Heart left ventricle (tissue), 16 donors: ENCODE results near the gene SPEF2. TPM values are rescaled to one million over a fixed set of nuclear protein-coding genes. Genes with fewer than 3 reads are reported as not detected.

Source experiments
- ATAC-seq, 4 donors: fragments of 200-7000 bp; cut with Tn5 transposase; one replicate each; pipeline ENCODE4 v1.9.1; 2020 to 2022; ENCODE audit warnings: moderate library complexity in 4 of 4, mild to moderate bottlenecking in 3 of 4, moderate number of reproducible peaks in 1 of 4
- DNase-seq, 5 donors: peaks; one replicate each; pipeline ENCODE4 v3.0.0-alpha.2; 2020
- H3K27ac ChIP-seq, 12 donors: fragments of 200-600 bp; sonication (generic) in 4 of 12; one replicate each; pipeline versions ENCODE4 v1.5.0 to v1.8.0; 2016 to 2022; ENCODE audit warnings: mild to moderate bottlenecking in 2 of 12
- H3K27me3 ChIP-seq, 9 donors: fragments of 200-600 bp; sonication (generic) in 2 of 9; one replicate each; pipeline versions ENCODE4 v1.5.1 to v1.8.0; 2016 to 2022; ENCODE audit warnings: mild to moderate bottlenecking in 3 of 9
- H3K36me3 ChIP-seq, 9 donors: fragments of 200-600 bp; sonication (generic) in 2 of 9; one replicate each; pipeline versions ENCODE4 v1.5.0 to v1.8.0; 2018 to 2022; ENCODE audit warnings: mild to moderate bottlenecking in 2 of 9
- H3K4me1 ChIP-seq, 12 donors: fragments of 200-600 bp; sonication (generic) in 4 of 12; one replicate each; pipeline versions ENCODE4 v1.5.0 to v1.8.0; 2016 to 2022; ENCODE audit warnings: mild to moderate bottlenecking in 3 of 12
- H3K4me3 ChIP-seq, 12 donors: fragments of 200-600 bp; sonication (generic) in 4 of 12; one replicate each; pipeline versions ENCODE4 v1.5.0 to v1.8.0; 2017 to 2022; ENCODE audit warnings: mild to moderate bottlenecking in 9 of 12, moderate library complexity in 4 of 12
- H3K9me3 ChIP-seq, 12 donors: fragments of 200-600 bp; sonication (generic) in 4 of 12; one replicate each; pipeline versions ENCODE4 v1.5.0 to v1.8.0; 2016 to 2022; ENCODE audit warnings: mild to moderate bottlenecking in 1 of 12
- POLR2A ChIP-seq, 2 donors: fragments of 450-650 bp; IDR thresholded peaks; one replicate each; pipeline ENCODE4 v1.6.1; 2017; ENCODE audit warnings: antibody characterized with exemption in 2 of 2, mild to moderate bottlenecking in 2 of 2, moderate library complexity in 2 of 2
- WGBS, 4 donors: extraction: QIAGEN DNeasy Blood & Tissue Kit in 2 of 4; methylation state at CpG; one replicate each; pipeline versions ENCODE4 v1.1.5 to v1.1.7; 2013 to 2018; 5-methylcytosine and 5-hydroxymethylcytosine counted together
- intact Hi-C, 10 donors: fragments of 100-400 bp; cut with DNase I; formaldehyde crosslinking; loops; one replicate each; pipeline versions ENCODE4 v1.11.1 to v1.14.2; 2022
- polyA plus RNA-seq, 2 donors: library from polyadenylated mRNA; stranded (reverse); fragments of 200-250 nt; gene quantifications; one replicate each; pipeline ENCODE4 v1.2.3, GENCODE V29; 2013
- total RNA-seq, 9 donors: library from RNA; depleted of rRNA in 2 of 9; stranded (reverse); fragments of >200 nt in 2 of 9; fragmentation: NEBNext Ultra II Directional in 3 of 9; extraction: Animal tissue kit (Norgen Biotek cat#: 25700) in 3 of 9; gene quantifications; one replicate each; pipeline versions ENCODE4 v1.1.0 to v1.2.4, GENCODE V29; 2016 to 2023
- TF ChIP-seq, protein P1 (sequence below), 12 donors: fragments of 200-600 bp; sonication (generic) in 4 of 12; IDR thresholded peaks; one replicate each; pipeline versions ENCODE4 v1.5.0 to v1.8.0; 2018 to 2022; ENCODE audit warnings: antibody characterized with exemption in 12 of 12, mild to moderate bottlenecking in 5 of 12
- donor health status: ischemic (EF 13 %, LVEDD 7.1; RV severe dilation, severe dysfunction).
- donor health status: healthy with polysubstance abuse.
- donor health status: DM: no; HTN: yes; CAD: no.
- donor health status: DM: no; HTN: no; CAD: no.
- donor health status: ischemic (EF 25% LVEDD 6.9; RV normal size, moderate dysfunction).
- donor health status: ischemic (EF 25% LVEDD 5.7; RV mildly dilated, moderate dysfunction).
- donor health status: healthy.
- donor health status: DM: yes; HTN: yes; CAD: no.
- donor health status: ischemic (EF 35%, LVEDD 5.7; RV mildly dilated, moderate dysfunction).
- donor health status: nonischemic (EF 11% LVEDD 7.7; RV severe dilation, severe dysfunction).
- donor health status: DM: yes; HTN: yes; CAD: no.
- donor health status: PGD.
- donor health status: ischemic (EF 29% LVEDD 5.4; RV normal size, mild dysfunction).
- donor health status: nonischemic (EF 23%, LVEDD 6.1; RV moderate dilation, normal function).

The SPEF2 gene
- total and polyA plus RNA-seq, 11 donors: 0.46 to 4.1 (median 1.3) TPM

DNA sequence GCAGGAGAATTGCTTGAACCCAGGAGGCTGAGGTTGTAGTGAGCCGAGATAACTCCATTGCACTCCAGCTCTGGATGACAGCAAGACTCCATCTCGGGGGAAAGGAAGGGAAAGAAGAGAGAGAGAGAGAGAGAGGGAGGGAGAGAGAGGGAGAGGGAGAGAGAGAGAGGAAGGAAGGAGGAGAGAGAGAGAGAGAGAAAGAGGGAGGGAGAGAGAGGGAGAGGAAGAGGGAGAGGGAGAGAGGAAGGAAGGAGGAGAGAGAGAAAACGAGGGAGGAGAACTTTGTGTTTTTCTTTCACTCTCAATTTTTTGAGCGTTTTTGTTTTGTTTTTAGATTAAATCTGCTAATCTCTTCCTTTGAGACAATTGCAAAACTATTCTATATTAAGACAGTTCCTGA, 46.9 kb downstream of the SPEF2 start:
- peaks cover 0 to 4% (median 0%) of the 10 kb centered on the region in 12 donors for H3K4me1 ChIP-seq
- ATAC-seq (no peak), DNase-seq (no peak)
- no peak overlapping the region for H3K4me3 ChIP-seq
- H3K27me3 ChIP-seq: no peaks in the 10 kb centered on the region
- no peak for TF ChIP-seq POLR2A (IDR thresholded peaks at IDR 0.05)
- TF ChIP-seq, protein P1, sequence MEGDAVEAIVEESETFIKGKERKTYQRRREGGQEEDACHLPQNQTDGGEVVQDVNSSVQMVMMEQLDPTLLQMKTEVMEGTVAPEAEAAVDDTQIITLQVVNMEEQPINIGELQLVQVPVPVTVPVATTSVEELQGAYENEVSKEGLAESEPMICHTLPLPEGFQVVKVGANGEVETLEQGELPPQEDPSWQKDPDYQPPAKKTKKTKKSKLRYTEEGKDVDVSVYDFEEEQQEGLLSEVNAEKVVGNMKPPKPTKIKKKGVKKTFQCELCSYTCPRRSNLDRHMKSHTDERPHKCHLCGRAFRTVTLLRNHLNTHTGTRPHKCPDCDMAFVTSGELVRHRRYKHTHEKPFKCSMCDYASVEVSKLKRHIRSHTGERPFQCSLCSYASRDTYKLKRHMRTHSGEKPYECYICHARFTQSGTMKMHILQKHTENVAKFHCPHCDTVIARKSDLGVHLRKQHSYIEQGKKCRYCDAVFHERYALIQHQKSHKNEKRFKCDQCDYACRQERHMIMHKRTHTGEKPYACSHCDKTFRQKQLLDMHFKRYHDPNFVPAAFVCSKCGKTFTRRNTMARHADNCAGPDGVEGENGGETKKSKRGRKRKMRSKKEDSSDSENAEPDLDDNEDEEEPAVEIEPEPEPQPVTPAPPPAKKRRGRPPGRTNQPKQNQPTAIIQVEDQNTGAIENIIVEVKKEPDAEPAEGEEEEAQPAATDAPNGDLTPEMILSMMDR (IDR thresholded peaks at IDR 0.05): no peak
- 63 to 71% (median 66%) methylated on average over 4 of the region's 4 CpGs for WGBS, 4 donors
- intact Hi-C loops: no loop called here
- H3K9me3 ChIP-seq: peaks cover 0 to 8% (median 0%) of the 10 kb centered on the region in 12 donors
- no peak overlapping the region for H3K27ac ChIP-seq
- peaks cover 0 to 12% (median 0%) of the 10 kb centered on the region in 9 donors for H3K36me3 ChIP-seq

DNA sequence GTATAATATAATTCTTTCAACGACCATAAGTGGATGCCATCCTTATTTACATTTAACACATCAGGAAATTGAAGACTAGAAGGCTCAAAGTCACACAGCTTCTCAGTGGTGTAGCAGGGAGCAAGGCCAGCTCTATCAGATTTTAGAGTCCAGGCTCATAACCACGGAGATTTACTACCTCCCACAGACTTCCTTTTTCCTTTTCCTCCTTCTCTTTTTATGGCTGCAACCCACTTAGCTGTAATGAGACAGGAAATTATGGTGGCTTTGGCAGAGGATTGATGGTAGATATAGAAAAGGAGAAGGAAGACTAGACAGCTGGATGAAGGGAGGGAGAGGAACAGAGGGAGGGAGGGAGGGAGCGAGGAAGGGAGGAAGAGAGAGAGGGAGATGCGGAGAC, 47.4 kb downstream of the SPEF2 start:
- H3K27me3 ChIP-seq: no peaks in the 10 kb centered on the region
- DNase-seq: no peak
- peaks cover 0 to 4% (median 0%) of the 10 kb centered on the region in 12 donors for H3K4me1 ChIP-seq
- peaks cover 0 to 8% (median 0%) of the 10 kb centered on the region in 12 donors for H3K9me3 ChIP-seq
- WGBS, 4 donors: 54 to 63% (median 59%) methylated on average over 4 of the region's 4 CpGs
- peaks cover 0 to 12% (median 0%) of the 10 kb centered on the region in 9 donors for H3K36me3 ChIP-seq
- H3K4me3 ChIP-seq: no peak overlapping the region
- intact Hi-C loops: no loop called here
- ATAC-seq: no peak
- TF ChIP-seq POLR2A (IDR thresholded peaks at IDR 0.05): no peak
- TF ChIP-seq, protein P1 (IDR thresholded peaks at IDR 0.05): no peak
- no peak overlapping the region for H3K27ac ChIP-seq

DNA sequence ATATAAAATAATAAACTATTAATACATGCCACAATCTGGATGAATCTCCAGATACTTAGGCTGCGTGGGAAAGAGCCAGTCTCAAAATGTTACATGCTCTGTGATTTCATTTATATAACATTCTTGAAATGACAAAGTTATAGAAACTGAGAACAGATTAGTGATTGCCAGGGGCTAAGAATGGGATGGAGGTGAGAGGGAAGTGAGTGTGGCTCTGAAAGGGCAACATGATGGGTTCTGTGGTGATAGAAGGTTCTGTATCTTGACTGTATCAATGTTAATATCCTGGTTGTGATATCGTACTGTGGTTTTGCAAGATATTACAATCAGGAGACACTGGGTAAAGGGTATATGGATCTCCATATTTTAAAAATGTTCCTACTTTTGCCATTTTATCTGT, 50.7 kb downstream of the SPEF2 start:
- TF ChIP-seq, protein P1 (IDR thresholded peaks at IDR 0.05): no peak
- TF ChIP-seq POLR2A (IDR thresholded peaks at IDR 0.05): no peak
- H3K9me3 ChIP-seq: no peaks in the 10 kb centered on the region
- no peak overlapping the region for H3K27ac ChIP-seq
- H3K4me1 ChIP-seq: peaks cover 0 to 9% (median 0%) of the 10 kb centered on the region in 12 donors
- ATAC-seq: no peak
- no peak overlapping the region for H3K4me3 ChIP-seq
- no peak for DNase-seq
- intact Hi-C loops: no loop called here
- peaks cover 0 to 12% (median 0%) of the 10 kb centered on the region in 9 donors for H3K36me3 ChIP-seq
- WGBS, 4 donors: 94 to 97% (median 96%) methylated on average over 2 of the region's 2 CpGs
- H3K27me3 ChIP-seq: no peaks in the 10 kb centered on the region

GRCh38 chr5:35668794-35669193, 51.1 kb downstream of the SPEF2 start:
- TF ChIP-seq, protein P1 (IDR thresholded peaks at IDR 0.05): no peak
- no peak for TF ChIP-seq POLR2A (IDR thresholded peaks at IDR 0.05)
- Histone ChIP-seq H3K4me1 (peaks cover 0 to 9% (median 0%) of the 10 kb centered on the region in 12 donors), H3K36me3 (peaks cover 0 to 12% (median 0%) of the 10 kb centered on the region in 9 donors), H3K4me3 (no peak overlapping the region), H3K27ac (no peak overlapping the region), H3K9me3 (no peaks in the 10 kb centered on the region), H3K27me3 (no peaks in the 10 kb centered on the region)
- intact Hi-C loops: no loop called here
- no peak for ATAC-seq
- no peak for DNase-seq
- 69 to 84% (median 80%) methylated on average over 2 of the region's 2 CpGs for WGBS, 4 donors
